GM19023 (cell line): ENCODE measurements around the gene GALNT11.

Experiments used
- ATAC-seq: cut with Tn5 transposase; IDR thresholded peaks from one replicate; pipeline ENCODE4 v1.9.1; 2021; ENCODE audit warnings: mild to moderate bottlenecking, moderate library complexity; ENCODE audit not compliant: unreplicated experiment

Gene GALNT11

GRCh38 chr7:152115021-152115718, 89.7 kb downstream of the GALNT11 start:
- no peak for ATAC-seq

DNA sequence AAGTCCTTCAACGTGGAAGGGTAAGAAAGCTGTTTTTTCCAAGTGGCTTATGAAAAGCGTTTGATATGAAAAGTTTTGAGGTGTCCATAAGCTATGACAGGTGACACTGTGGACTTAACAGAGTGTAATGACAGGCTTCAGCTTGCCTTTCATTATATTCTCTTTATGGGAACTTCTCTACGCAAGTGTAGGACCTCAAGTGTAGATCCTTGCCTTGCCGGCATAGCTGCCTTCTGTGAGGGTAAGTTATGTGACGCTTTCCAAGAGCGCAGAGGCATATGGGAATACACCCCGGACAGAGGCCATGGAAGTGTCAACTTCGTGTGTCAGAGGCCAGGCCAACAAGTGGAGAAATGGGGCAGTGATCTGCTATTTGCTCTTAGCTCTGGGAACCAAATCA, 91.9 kb downstream of the GALNT11 start:
- no peak for ATAC-seq

GRCh38 chr7:152120210-152120609, 94.7 kb downstream of the GALNT11 start:
- ATAC-seq, result no peak

GRCh38 chr7:152120776-152121175, 95.3 kb downstream of the GALNT11 start:
- no peak for ATAC-seq

GRCh38 chr7:152121432-152121831, 96.0 kb downstream of the GALNT11 start:
- no peak for ATAC-seq

DNA sequence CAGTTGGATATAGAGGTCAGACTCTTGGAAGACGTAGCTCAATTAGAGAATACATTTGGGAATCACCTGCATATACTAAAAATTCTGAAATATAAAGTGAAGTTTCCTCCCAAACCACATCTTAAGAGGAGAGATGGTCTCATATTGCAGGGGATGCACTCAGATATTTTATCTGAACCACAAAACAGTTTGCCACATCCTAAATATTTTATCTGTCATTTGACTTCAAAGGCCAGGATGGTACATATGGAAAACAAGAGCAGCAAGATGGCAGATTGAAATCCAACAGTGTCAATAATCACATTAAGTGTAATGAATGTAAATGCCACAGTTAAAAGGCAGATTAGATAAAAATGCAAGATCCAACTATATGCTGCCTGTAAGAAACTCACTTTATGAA, 97.1 kb downstream of the GALNT11 start:
- no peak for ATAC-seq

GRCh38 chr7:152126741-152127140, 101.3 kb downstream of the GALNT11 start:
- ATAC-seq, result no peak

GRCh38 chr7:152127229-152127628, 101.8 kb downstream of the GALNT11 start:
- ATAC-seq, result no peak

GRCh38 chr7:152128252-152128651, 102.8 kb downstream of the GALNT11 start:
- ATAC-seq, result no peak

GRCh38 chr7:152128741-152129461, 103.4 kb downstream of the GALNT11 start:
- ATAC-seq, result no peak

GRCh38 chr7:152129682-152130081, 104.2 kb downstream of the GALNT11 start:
- ATAC-seq, result no peak

DNA sequence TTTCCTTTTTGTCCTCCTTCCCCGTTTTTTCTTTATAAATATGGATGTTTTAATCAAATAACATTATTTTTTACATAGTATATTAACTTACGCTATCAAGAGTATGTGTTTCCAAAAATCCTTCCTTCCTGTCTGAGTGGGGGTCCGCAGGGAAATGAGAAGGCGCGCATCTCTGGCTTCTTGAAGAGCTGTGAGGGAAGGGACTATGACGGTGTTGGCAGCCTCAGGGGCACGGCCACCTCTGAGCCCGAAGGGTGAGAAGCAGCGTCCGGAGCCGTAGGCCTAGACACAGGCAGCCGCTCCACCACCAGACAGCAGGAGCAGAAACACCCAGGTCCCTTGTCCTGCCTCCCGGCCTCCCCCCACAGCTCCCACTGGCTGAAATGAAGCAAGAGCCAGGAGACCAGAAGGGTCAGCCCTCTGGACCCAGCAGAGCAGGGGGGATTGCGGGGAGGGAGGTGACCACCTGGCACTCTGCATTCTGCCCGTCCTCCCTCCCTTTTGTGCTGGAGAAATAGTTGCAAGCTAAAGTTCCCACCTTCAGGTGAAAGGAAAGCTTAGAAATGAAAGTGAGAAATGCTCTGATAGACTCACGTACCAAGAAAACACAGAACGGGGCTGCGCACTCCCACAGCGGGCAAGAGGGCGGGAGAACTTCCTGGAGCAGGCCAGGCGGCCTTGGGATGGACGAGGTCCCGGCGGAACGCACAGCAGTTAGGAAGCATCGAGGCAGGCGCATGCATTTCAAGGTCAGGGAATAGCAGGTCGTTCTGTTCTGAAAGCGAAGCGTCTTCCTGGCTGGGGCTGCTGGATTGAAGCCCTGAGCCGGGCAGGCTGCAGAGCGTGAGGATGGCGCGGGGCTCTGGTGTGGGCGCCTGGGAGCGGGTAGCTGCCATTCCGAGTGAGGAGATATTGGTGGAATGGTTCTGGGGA, 105.5 kb downstream of the GALNT11 start:
- ATAC-seq, result no peak

GRCh38 chr7:152131981-152132494, 106.6 kb downstream of the GALNT11 start:
- no peak for ATAC-seq

DNA sequence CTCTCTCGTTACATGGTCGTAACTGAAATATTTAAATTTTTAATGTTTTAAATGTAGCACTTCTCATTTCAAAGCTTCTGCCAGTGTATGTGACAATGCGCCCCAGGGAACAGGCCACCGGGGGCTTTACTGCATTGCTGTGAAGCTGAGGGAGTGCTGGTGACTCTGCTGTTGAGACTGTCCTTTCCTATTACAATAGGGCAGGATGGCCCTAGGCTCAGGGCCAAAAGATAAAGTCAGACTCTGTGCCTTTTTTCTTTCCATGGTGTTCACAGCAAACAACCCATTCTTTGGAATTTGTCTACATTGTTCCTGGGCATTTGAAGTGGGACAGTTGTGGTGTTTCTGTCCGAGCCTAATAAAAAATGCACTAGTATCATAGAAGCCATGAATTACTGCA, 107.3 kb downstream of the GALNT11 start:
- ATAC-seq, result no peak

- no peak for ATAC-seq
These were observed 108.3 kb downstream of the GALNT11 start for GRCh38 chr7:152133804-152134203.

DNA sequence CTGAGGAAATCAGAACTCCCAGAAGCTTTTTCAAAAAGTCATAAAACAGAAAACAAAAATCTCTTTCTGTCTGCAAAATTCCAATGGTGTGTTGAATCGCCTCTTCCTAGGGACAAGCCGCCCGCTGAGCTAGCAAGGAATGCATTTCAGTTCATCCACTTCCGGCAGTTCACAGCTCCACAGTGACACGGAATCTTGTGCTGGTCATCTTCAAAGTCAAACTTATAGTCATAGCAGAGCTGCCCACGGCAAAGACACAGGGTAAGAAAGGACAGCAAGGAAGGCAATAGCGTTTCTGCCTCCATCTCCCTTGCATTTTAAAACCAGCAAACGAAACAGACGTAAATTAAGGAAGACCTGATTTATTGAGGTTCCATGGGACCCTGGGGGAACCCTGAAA, 111.2 kb downstream of the GALNT11 start:
- ATAC-seq, result no peak

GRCh38 chr7:152137476-152138025, 112.1 kb downstream of the GALNT11 start:
- no peak for ATAC-seq

DNA sequence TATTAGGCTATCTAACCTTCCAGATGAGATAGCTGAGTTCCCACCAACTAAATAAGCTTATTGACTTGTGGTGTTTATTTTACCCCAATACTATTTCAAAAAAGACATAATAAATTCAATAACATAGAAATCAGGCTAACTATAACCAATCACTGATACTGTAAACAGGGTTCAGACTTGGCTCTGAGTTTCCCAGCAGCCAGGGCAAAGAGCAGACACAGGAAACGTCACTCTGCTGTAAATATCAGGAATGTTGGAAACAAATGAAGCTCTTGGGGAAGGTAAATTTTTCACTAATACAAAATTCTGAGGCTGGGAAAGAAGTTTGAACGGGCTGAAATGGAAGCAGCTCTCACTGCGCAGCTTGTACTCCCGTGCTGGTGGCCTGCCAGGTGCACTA, 114.6 kb downstream of the GALNT11 start:
- no peak for ATAC-seq

DNA sequence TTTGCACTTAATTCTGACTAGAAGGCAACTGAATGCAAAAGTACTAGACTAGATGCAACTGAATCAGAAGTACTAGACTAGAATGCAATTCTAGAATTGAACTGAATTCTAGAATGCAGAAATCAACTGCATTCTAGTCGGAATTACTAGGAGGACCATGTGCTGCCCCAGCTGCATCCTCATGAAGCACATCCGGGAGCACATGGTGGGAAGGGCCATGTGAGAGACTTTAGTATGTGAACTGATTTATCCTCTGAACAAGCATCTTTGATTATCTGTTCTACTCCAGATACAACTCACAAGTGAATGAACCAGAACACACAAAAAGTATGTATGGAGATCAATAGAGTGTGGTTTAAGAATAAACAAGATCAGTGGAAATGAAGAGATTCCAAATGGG, 115.1 kb downstream of the GALNT11 start:
- no peak for ATAC-seq

- no peak for ATAC-seq
These were observed 117.6 kb downstream of the GALNT11 start for GRCh38 chr7:152142976-152143595.
